Body of pancreas (tissue), 4 donors: Measurements from ENCODE around the gene GPR12.

Experiments used
- POLR2A ChIP-seq, 3 donors: fragments of 450-650 bp; IDR thresholded peaks; one replicate each; pipeline ENCODE4 v1.6.1; 2016; ENCODE audit warnings: antibody characterized with exemption in 3 of 3, mild to moderate bottlenecking in 2 of 3
- TF ChIP-seq, protein P1 (sequence below), 7 experiments: fragments of 450-650 bp in 4 of 7; fragments of 200-600 bp in 3 of 7; sonication (generic) in 3 of 7; IDR thresholded peaks; one replicate each; pipeline ENCODE4 v1.5.1; 2016 to 2019; ENCODE audit warnings: antibody characterized with exemption in 7 of 7

DNA sequence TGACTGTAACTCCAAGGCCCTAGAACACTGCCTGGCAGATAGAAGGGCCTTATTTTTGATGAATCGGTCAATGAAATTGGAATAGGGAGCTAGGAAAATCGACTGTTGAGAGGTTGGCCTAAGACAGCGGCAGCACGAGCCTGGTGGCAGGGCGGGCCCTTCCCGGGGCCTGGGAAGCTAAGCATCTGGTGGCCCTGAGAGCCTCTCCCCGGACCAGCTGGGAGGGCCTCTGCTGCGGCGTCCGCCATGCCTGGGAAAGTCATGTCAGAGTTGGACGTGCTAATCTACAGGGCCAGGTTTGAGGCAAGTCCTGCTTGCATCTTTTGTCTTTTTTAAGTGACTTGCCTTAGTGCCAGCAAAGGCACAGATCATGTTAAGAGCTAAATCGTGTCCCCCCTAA, 11.2 kb upstream of the GPR12 start:
- TF ChIP-seq, protein P1, sequence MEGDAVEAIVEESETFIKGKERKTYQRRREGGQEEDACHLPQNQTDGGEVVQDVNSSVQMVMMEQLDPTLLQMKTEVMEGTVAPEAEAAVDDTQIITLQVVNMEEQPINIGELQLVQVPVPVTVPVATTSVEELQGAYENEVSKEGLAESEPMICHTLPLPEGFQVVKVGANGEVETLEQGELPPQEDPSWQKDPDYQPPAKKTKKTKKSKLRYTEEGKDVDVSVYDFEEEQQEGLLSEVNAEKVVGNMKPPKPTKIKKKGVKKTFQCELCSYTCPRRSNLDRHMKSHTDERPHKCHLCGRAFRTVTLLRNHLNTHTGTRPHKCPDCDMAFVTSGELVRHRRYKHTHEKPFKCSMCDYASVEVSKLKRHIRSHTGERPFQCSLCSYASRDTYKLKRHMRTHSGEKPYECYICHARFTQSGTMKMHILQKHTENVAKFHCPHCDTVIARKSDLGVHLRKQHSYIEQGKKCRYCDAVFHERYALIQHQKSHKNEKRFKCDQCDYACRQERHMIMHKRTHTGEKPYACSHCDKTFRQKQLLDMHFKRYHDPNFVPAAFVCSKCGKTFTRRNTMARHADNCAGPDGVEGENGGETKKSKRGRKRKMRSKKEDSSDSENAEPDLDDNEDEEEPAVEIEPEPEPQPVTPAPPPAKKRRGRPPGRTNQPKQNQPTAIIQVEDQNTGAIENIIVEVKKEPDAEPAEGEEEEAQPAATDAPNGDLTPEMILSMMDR (IDR thresholded peaks at IDR 0.05): no peak
- no peak for TF ChIP-seq POLR2A (IDR thresholded peaks at IDR 0.05)
